Adrenal gland (tissue), 5 donors: ENCODE data around the gene MACROD2.

Experiments
- CTCF ChIP-seq, 6 experiments: fragments of 450-650 bp in 4 of 6; fragments of 200-600 bp in 2 of 6; sonication (generic) in 1 of 6; IDR thresholded peaks; 1 replicate in 5 of 6; 2 replicates in 1 of 6; pipeline versions ENCODE4 v1.5.1 to v1.8.0; 2016 to 2021; ENCODE audit warnings: antibody characterized with exemption in 6 of 6, mild to moderate bottlenecking in 2 of 6, moderate library complexity in 1 of 6
- POLR2A ChIP-seq, 2 donors: fragments of 450-650 bp; IDR thresholded peaks; one replicate each; pipeline ENCODE4 v1.6.1; 2017; ENCODE audit warnings: antibody characterized with exemption in 2 of 2, mild to moderate bottlenecking in 2 of 2, moderate library complexity in 1 of 2
- donor health status: DM: no; HTN: no; CAD: no.

GRCh38 chr20:14817101-14817500, 821.8 kb downstream of the MACROD2 start:
- TF ChIP-seq CTCF (IDR thresholded peaks at IDR 0.05) (no peak), POLR2A (IDR thresholded peaks at IDR 0.05) (no peak)
